22Rv1 (cell line): Measurements from ENCODE around the gene GPR21.

Experiments used
- ZFX ChIP-seq: fragments of 450-650 bp; IDR thresholded peaks from 2 replicates; pipeline ENCODE4 v1.6.1; 2017; ENCODE audit warnings: antibody characterized with exemption, borderline replicate concordance
- TF ChIP-seq, protein P1 (sequence below): fragments of 450-650 bp; IDR thresholded peaks from 2 replicates; pipeline ENCODE4 v1.5.1; 2017; ENCODE audit warnings: mild to moderate bottlenecking

GRCh38 chr9:123020796-123021195 is 12.7 kb upstream of the GPR21 start:
- TF ChIP-seq, protein P1, sequence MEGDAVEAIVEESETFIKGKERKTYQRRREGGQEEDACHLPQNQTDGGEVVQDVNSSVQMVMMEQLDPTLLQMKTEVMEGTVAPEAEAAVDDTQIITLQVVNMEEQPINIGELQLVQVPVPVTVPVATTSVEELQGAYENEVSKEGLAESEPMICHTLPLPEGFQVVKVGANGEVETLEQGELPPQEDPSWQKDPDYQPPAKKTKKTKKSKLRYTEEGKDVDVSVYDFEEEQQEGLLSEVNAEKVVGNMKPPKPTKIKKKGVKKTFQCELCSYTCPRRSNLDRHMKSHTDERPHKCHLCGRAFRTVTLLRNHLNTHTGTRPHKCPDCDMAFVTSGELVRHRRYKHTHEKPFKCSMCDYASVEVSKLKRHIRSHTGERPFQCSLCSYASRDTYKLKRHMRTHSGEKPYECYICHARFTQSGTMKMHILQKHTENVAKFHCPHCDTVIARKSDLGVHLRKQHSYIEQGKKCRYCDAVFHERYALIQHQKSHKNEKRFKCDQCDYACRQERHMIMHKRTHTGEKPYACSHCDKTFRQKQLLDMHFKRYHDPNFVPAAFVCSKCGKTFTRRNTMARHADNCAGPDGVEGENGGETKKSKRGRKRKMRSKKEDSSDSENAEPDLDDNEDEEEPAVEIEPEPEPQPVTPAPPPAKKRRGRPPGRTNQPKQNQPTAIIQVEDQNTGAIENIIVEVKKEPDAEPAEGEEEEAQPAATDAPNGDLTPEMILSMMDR: no peak
- no peak for TF ChIP-seq ZFX
